ENCODE data around the gene CAMK2G.

- no peak for TF ChIP-seq CTCF (IDR thresholded peaks at IDR 0.05; ENCODE audit: low read depth, low read length, missing input control)
- no peak for TF ChIP-seq GABPA (IDR thresholded peaks at IDR 0.05 in 1 of 2, conservative IDR thresholded peaks at IDR 0.05 in 1 of 2)
Observed at GRCh38 chr10:73872190-73872710, 2.1 kb downstream of the CAMK2G start.
